Measurements from ENCODE around the gene C1QTNF8.

- TF ChIP-seq DNMT1 (CRISPR knock-in tag; IDR thresholded peaks at IDR 0.05): no peak
- TF ChIP-seq ZNF792 (CRISPR knock-in tag; IDR thresholded peaks at IDR 0.05): no peak
- TF ChIP-seq CEBPG (CRISPR knock-in tag; IDR thresholded peaks at IDR 0.05): no peak
- TF ChIP-seq SRF (IDR thresholded peaks at IDR 0.05; ENCODE audit: low read depth, low read length): no peak
- no peak for TF ChIP-seq JUN (CRISPR knock-in tag; IDR thresholded peaks at IDR 0.05)
- TF ChIP-seq XRCC5 (optimal IDR thresholded peaks at IDR 0.05; ENCODE audit: low read length): no peak
- TF ChIP-seq NCOA5 (CRISPR knock-in tag; IDR thresholded peaks at IDR 0.05): no peak
- TF ChIP-seq, protein P1, sequence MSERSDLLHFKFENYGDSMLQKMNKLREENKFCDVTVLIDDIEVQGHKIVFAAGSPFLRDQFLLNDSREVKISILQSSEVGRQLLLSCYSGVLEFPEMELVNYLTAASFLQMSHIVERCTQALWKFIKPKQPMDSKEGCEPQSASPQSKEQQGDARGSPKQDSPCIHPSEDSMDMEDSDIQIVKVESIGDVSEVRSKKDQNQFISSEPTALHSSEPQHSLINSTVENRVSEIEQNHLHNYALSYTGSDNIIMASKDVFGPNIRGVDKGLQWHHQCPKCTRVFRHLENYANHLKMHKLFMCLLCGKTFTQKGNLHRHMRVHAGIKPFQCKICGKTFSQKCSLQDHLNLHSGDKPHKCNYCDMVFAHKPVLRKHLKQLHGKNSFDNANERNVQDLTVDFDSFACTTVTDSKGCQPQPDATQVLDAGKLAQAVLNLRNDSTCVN (CRISPR knock-in tag; IDR thresholded peaks at IDR 0.05; ENCODE audit: borderline replicate concordance): no peak
These were observed 25.8 kb upstream of the C1QTNF8 start for GRCh38 chr16:1121601-1122397.
